K562 (cell line): ENCODE results near the gene SLC8A2. TPM values are rescaled to one million over a fixed set of nuclear protein-coding genes. Genes with fewer than 3 reads are reported as not detected.

Experiments
- ATAC-seq: fragments of 200-7000 bp; cut with Tn5 transposase; 3 replicates; pipeline ENCODE4 v1.9.1; 2020; ENCODE audit warnings: moderate library complexity
- BruUV-seq: library from RNA; stranded (reverse); fragments of 400-500 nt; replicated peaks from 2 replicates; lab custom pipeline; 2021; lab: Mats Ljungman, UMichigan
- CTCF ChIA-PET: fragments of 300-600 bp; formaldehyde crosslinking; extraction: SDS; loops from one replicate; lab custom pipeline; 2021; ENCODE audit warnings: low intra/inter-chr PET ratio; lab: Yijun Ruan, JAX
- POLR2A ChIA-PET: fragments of 300-600, 350-650 bp; sonication (Branson Sonifier 250); formaldehyde crosslinking; extraction: SDS; loops from one replicate; lab custom pipeline; 2021; ENCODE audit warnings: antibody characterized with exemption, inconsistent platforms; lab: Yijun Ruan, JAX
- DNase-seq, 4 experiments: peaks; one replicate each; pipeline versions ENCODE4 v3.0.0 to v3.0.0-alpha.2; 2011 to 2018; ENCODE audit warnings: low spot score in 3 of 4, mixed read lengths in 3 of 4; ENCODE audit errors: extremely low read depth in 1 of 4
- FAIRE-seq: peaks from 2 replicates; lab custom pipeline; 2011; peaks lifted over from hg19 to GRCh38; lab: Jason Lieb, UNC
- H2AFZ ChIP-seq: 2 replicates; pipeline ENCODE4 v1.6.0; 2011; ENCODE audit warnings: low read depth, low read length, control low read depth, inconsistent platforms
- H3K27ac ChIP-seq: fragments of 200-600 bp; 3 replicates; pipeline ENCODE4 v1.8.0; 2011; ENCODE audit warnings: low read depth, mild to moderate bottlenecking, control low read depth, inconsistent platforms, low read length, moderate library complexity, mixed read lengths; ENCODE audit errors: extremely low read depth
- H3K27me3 ChIP-seq, 2 experiments: fragments of 300-600 bp in 1 of 2; 2 replicates in 1 of 2; 3 replicates in 1 of 2; pipeline versions ENCODE4 v1.6.0 to v1.8.0; 2011; ENCODE audit warnings: inconsistent platforms in 2 of 2, low read length in 2 of 2, mild to moderate bottlenecking in 1 of 2, mixed read lengths in 1 of 2, moderate library complexity in 1 of 2; ENCODE audit not compliant: control insufficient read depth in 2 of 2, insufficient read depth in 2 of 2
- H3K36me3 ChIP-seq: fragments of 300-600 bp; 3 replicates; pipeline ENCODE4 v1.8.0; 2011; ENCODE audit warnings: mild to moderate bottlenecking, low read length, inconsistent platforms; ENCODE audit not compliant: control insufficient read depth, insufficient read depth
- H3K4me1 ChIP-seq, 2 experiments: fragments of 200-600 bp in 1 of 2; replicated peaks in 1 of 2; 2 replicates in 1 of 2; 3 replicates in 1 of 2; pipeline versions ENCODE4 v1.5.1 to v1.8.0; 2011; ENCODE audit warnings: inconsistent platforms in 2 of 2, low read length in 2 of 2, mild to moderate bottlenecking in 1 of 2, mixed read lengths in 1 of 2, moderate library complexity in 1 of 2; ENCODE audit not compliant: control insufficient read depth in 2 of 2, insufficient read depth in 2 of 2
- H3K4me2 ChIP-seq: 2 replicates; pipeline ENCODE4 v1.6.1; 2011; ENCODE audit warnings: low read length, control low read depth, inconsistent platforms, mixed read lengths; ENCODE audit not compliant: insufficient read depth
- H3K4me3 ChIP-seq: fragments of 200-600 bp; sonication (generic), shearing (Covaris generic); 2 replicates; pipeline ENCODE4 v1.5.1; 2016; ENCODE audit warnings: control low read depth, inconsistent platforms
- H3K79me2 ChIP-seq: fragments of 200-600 bp; 3 replicates; pipeline ENCODE4 v1.8.0; 2011; ENCODE audit warnings: low read length, inconsistent platforms; ENCODE audit not compliant: control insufficient read depth, insufficient read depth
- H3K9ac ChIP-seq, 2 experiments: 2 replicates each; pipeline versions ENCODE4 v1.6.0 to v1.6.1; 2011; ENCODE audit warnings: low read depth in 2 of 2, low read length in 2 of 2, control low read depth in 1 of 2, inconsistent platforms in 1 of 2, mild to moderate bottlenecking in 1 of 2, mixed read lengths in 1 of 2; ENCODE audit not compliant: insufficient read depth in 1 of 2
- H3K9me1 ChIP-seq: one replicate; pipeline ENCODE4 v1.6.0; 2011; ENCODE audit warnings: inconsistent platforms, mild to moderate bottlenecking, low read length, moderate library complexity; ENCODE audit not compliant: control insufficient read depth, insufficient read depth
- H3K9me3 ChIP-seq: replicated peaks from 2 replicates; pipeline ENCODE4 v1.5.1; 2011; ENCODE audit warnings: low read depth, low read length, inconsistent platforms; ENCODE audit not compliant: control insufficient read depth, insufficient read depth
- H4K20me1 ChIP-seq: replicated peaks from 2 replicates; pipeline ENCODE4 v1.6.1; 2011; ENCODE audit warnings: low read length, inconsistent platforms, mixed read lengths; ENCODE audit not compliant: control insufficient read depth, insufficient read depth
- E2F6 ChIP-seq, 2 experiments: IDR thresholded peaks; 2 replicates each; pipeline ENCODE4 v1.6.1; 2011; ENCODE audit warnings: borderline replicate concordance in 1 of 2, control low read depth in 1 of 2, low read depth in 1 of 2, low read length in 1 of 2, mild to moderate bottlenecking in 1 of 2, mixed read lengths in 1 of 2, moderate library complexity in 1 of 2; ENCODE audit not compliant: insufficient read depth in 1 of 2, insufficient read length in 1 of 2, poor library complexity in 1 of 2, severe bottlenecking in 1 of 2; ENCODE audit errors: extremely low read depth in 1 of 2
- FOXK2 ChIP-seq, 2 experiments: fragments of 450-650 bp; IDR thresholded peaks in 1 of 2; conservative IDR thresholded peaks in 1 of 2; 2 replicates each; pipeline ENCODE4 v1.6.1; 2016; ENCODE audit warnings: low read depth in 2 of 2, mild to moderate bottlenecking in 1 of 2
- L3MBTL2 ChIP-seq: fragments of 450-650 bp; IDR thresholded peaks from 2 replicates; pipeline ENCODE4 v1.6.1; 2016; ENCODE audit warnings: mild to moderate bottlenecking, moderate library complexity
- MNT ChIP-seq, 2 experiments: fragments of 450-650 bp; conservative IDR thresholded peaks; 2 replicates each; pipeline ENCODE4 v1.6.1; 2017; ENCODE audit warnings: mild to moderate bottlenecking in 2 of 2, moderate library complexity in 2 of 2
- PHF8 ChIP-seq: fragments of 200-600 bp; sonication (generic); IDR thresholded peaks from 2 replicates; pipeline ENCODE4 v1.6.1; 2012; ENCODE audit warnings: mixed run types, mild to moderate bottlenecking, inconsistent platforms, low read length, moderate library complexity, borderline replicate concordance
- RAD51 ChIP-seq: fragments of 450-650 bp; IDR thresholded peaks from 2 replicates; pipeline ENCODE4 v1.7.1; 2016; ENCODE audit warnings: low read depth, mild to moderate bottlenecking, borderline replicate concordance
- ZFP91 ChIP-seq: sonication (generic); formaldehyde crosslinking; IDR thresholded peaks from 2 replicates; pipeline ENCODE4 v1.8.0; 2022; ENCODE audit warnings: mild to moderate bottlenecking, missing genetic modification reagents
- ZNF24 ChIP-seq: fragments of 450-650 bp; IDR thresholded peaks from 2 replicates; pipeline ENCODE4 v1.6.1; 2016
- ZNF740 ChIP-seq, 3 experiments: fragments of 200-800 bp in 1 of 3; sonication (Bioruptor generic) in 1 of 3; sonication (generic) in 1 of 3; formaldehyde crosslinking in 1 of 3; IDR thresholded peaks; 2 replicates each; pipeline versions ENCODE4 v1.6.1 to v1.8.0; 2016 to 2022; ENCODE audit warnings: mild to moderate bottlenecking in 2 of 3, missing compliant biosample characterization in 2 of 3, missing genetic modification characterization in 2 of 3, missing genetic modification reagents in 1 of 3
- WGBS: fragments of 100-300 bp; shearing (Covaris generic); methylation state at CpG from one replicate; pipeline ENCODE4 v1.1.6; 2016; ENCODE audit warnings: low coverage, mixed read lengths; ENCODE audit not compliant: insufficient coverage; ENCODE audit errors: missing lambda C conversion rate; 5-methylcytosine and 5-hydroxymethylcytosine counted together
- in situ Hi-C: fragments of 300-500 bp; cut with MboI; formaldehyde crosslinking; loops from 4 replicates; pipeline ENCODE4 v1.15.0; 2018; ENCODE audit warnings: inconsistent platforms, mixed read lengths
- intact Hi-C: fragments of 100-400 bp; cut with micrococcal nuclease; formaldehyde crosslinking; loops from 2 replicates; pipeline ENCODE4 v1.14.2; 2022
- polyA plus RNA-seq, 8 experiments: library from polyadenylated mRNA; depleted of rRNA in 4 of 8; stranded (reverse) in 5 of 8; unstranded in 3 of 8; fragments of >200 nt; fragmentation: Nextera tagmentation in 2 of 8; fragmentation: Illumina TruSeq in 1 of 8; extraction: Ambion mirVana in 2 of 8; extraction: Trizol in 1 of 8; gene quantifications; 2 replicates each; pipeline versions ENCODE4 v1.2.1 to v1.2.3, GENCODE V29; 2011 to 2014; ENCODE audit warnings: inconsistent platforms in 1 of 8, missing spikeins in 1 of 8
- total RNA-seq, 7 experiments: library from RNA; depleted of rRNA in 6 of 7; stranded (reverse); fragments of >200 nt in 6 of 7; fragmentation: Illumina TruSeq in 2 of 7; extraction: Trizol in 2 of 7; gene quantifications; 2 replicates each; pipeline versions ENCODE4 v1.2.1 to v1.2.3, GENCODE V29; 2011 to 2021; ENCODE audit warnings: low replicate concordance in 1 of 7

SLC8A2 gene
- total and polyA plus RNA-seq, 9 of the 15 experiments (the other 6 are each of a cell fraction or from before 2014, with no cell fraction given) = 0.07 to 0.66 (median 0.24) TPM; not detected in 3

GRCh38 chr19:47417746-47418691, 53.7 kb downstream of the SLC8A2 start:
- H3K9me3 ChIP-seq = no peaks in the 10 kb centered on the region; the same call in 1 of the 2 replicates
- peaks cover 51 to 70% of the 10 kb centered on the region in 2 experiments for H3K27me3 ChIP-seq
- DNase-seq = no peak
- peak overlapping the region; percentile 23; the same call in 1 of the 2 replicates for H3K4me2 ChIP-seq
- H3K79me2 ChIP-seq = no peaks in the 10 kb centered on the region
- in situ Hi-C loops (loop anchor here (10.0 kb wide), 1 partner anchor 263 kb away; no protein-coding TSS in a partner anchor), intact Hi-C loops (no loop called here)
- no TSS peak for BruUV-seq
- peak overlapping the region in 1 of 2 experiments; percentile 68; a peak in 1 of 4 replicates for H3K9ac ChIP-seq
- H3K36me3 ChIP-seq = no peaks in the 10 kb centered on the region
- POLR2A ChIA-PET = interaction anchor here (1.0 kb wide), 1 partner anchor 67 kb away, joined by 3 read pairs; no protein-coding TSS in a partner anchor
- H4K20me1 ChIP-seq = 0 out of 2 replicates have a peak, but pooled peaks cover 8% of the 10 kb centered on the region
- no peak for ATAC-seq
- CTCF ChIA-PET = no interaction called here
- 8% methylated on average over 24 of the region's 34 CpGs for WGBS
- H3K4me3 ChIP-seq = peak overlapping the region; percentile 40; the same call in 1 of the 2 replicates
- no peaks in the 10 kb centered on the region for H3K9me1 ChIP-seq
- no peak overlapping the region for H2AFZ ChIP-seq
- H3K27ac ChIP-seq = no peak overlapping the region
- FAIRE-seq = peak; percentile 23
- peaks cover 4 to 48% of the 10 kb centered on the region in 2 experiments; a peak in 4 of 5 replicates for H3K4me1 ChIP-seq
- TF ChIP-seq E2F6 (IDR thresholded peaks at IDR 0.05; ENCODE audit: borderline replicate concordance in 1 of 2, extremely low read depth in 1 of 2, insufficient read depth in 1 of 2, insufficient read length in 1 of 2, low read depth in 1 of 2, low read length in 1 of 2, poor library complexity in 1 of 2, severe bottlenecking in 1 of 2) (peak in 1 of 2 experiments; percentile 31), L3MBTL2 (0 out of 2 replicates have a peak, but pooled peaks have one; percentile 24), ZNF740 (CRISPR knock-in tag; IDR thresholded peaks at IDR 0.05) (peak; percentile 77), ZNF740 (tag; IDR thresholded peaks at IDR 0.05) (no peak), ZFP91 (CRISPR knock-in tag) (0 out of 2 replicates have a peak, but pooled peaks have one; percentile 33), ZNF24 (peak; percentile 96), RAD51 (no peak), MNT (conservative IDR thresholded peaks at IDR 0.05) (peak in 1 of 2 experiments; percentile 69; a peak in 2 of 4 replicates), PHF8 (no peak), FOXK2 (conservative IDR thresholded peaks at IDR 0.05 in 1 of 2, IDR thresholded peaks at IDR 0.05 in 1 of 2; ENCODE audit: low read depth in 2 of 2) (peak in 1 of 2 experiments; percentile 22; a peak in 1 of 4 replicates)
